WTC11 (cell line): Measurements from ENCODE around the gene ITGA8. TPM values are rescaled to one million over a fixed set of nuclear protein-coding genes. Genes with fewer than 3 reads are reported as not detected.

ENCODE experiments used
- ATAC-seq: fragments of 200-7000 bp; cut with Tn5 transposase; 2 replicates; pipeline ENCODE4 v1.10.0; 2021; ENCODE audit warnings: mild to moderate bottlenecking, moderate library complexity
- CTCF ChIA-PET: fragments of 300-600 bp; sonication (Branson Sonifier 250); formaldehyde crosslinking; loops from one replicate; lab custom pipeline; 2021; ENCODE audit warnings: antibody characterized with exemption; lab: Charles Lee
- POLR2A ChIA-PET: fragments of 350-600 bp; sonication (Branson Sonifier 250); formaldehyde crosslinking; loops from one replicate; lab custom pipeline; 2021; ENCODE audit warnings: antibody characterized with exemption; lab: Charles Lee
- DNase-seq: peaks from one replicate; pipeline ENCODE4 v3.0.0; 2021; ENCODE audit warnings: low spot score
- H3K27ac Mint-ChIP-seq: 2 replicates; pipeline ENCODE4 v1.8.0; 2021; ENCODE audit warnings: mixed read lengths
- H3K27me3 Mint-ChIP-seq: 2 replicates; pipeline ENCODE4 v1.8.0; 2021; ENCODE audit warnings: low read depth, mild to moderate bottlenecking, moderate library complexity, mixed read lengths
- H3K36me3 Mint-ChIP-seq: 2 replicates; pipeline ENCODE4 v1.8.0; 2021; ENCODE audit warnings: mixed read lengths
- H3K4me1 Mint-ChIP-seq: 2 replicates; pipeline ENCODE4 v1.8.0; 2022; ENCODE audit warnings: mixed read lengths
- H3K4me3 Mint-ChIP-seq: 2 replicates; pipeline ENCODE4 v1.8.0; 2021; ENCODE audit warnings: mild to moderate bottlenecking, moderate library complexity, mixed read lengths
- H3K9me3 Mint-ChIP-seq: 2 replicates; pipeline ENCODE4 v1.8.0; 2021; ENCODE audit warnings: mixed read lengths
- AFF4 ChIP-seq: sonication (generic); formaldehyde crosslinking; IDR thresholded peaks from 2 replicates; pipeline ENCODE4 v1.8.1; 2023; ENCODE audit warnings: mild to moderate bottlenecking, missing genetic modification reagents, borderline replicate concordance
- ARID4B ChIP-seq: sonication (generic); formaldehyde crosslinking; IDR thresholded peaks from 2 replicates; pipeline ENCODE4 v1.8.0; 2023; ENCODE audit warnings: missing genetic modification reagents, mild to moderate bottlenecking, borderline replicate concordance
- E2F4 ChIP-seq: sonication (generic); formaldehyde crosslinking; IDR thresholded peaks from 2 replicates; pipeline ENCODE4 v1.8.1; 2022; ENCODE audit warnings: low read depth, mild to moderate bottlenecking, moderate library complexity, missing genetic modification reagents, borderline replicate concordance
- FOXJ3 ChIP-seq: sonication (generic); formaldehyde crosslinking; IDR thresholded peaks from 2 replicates; pipeline ENCODE4 v1.9.0; 2021; ENCODE audit warnings: missing genetic modification reagents, mild to moderate bottlenecking, borderline replicate concordance
- FOXP4 ChIP-seq: sonication (generic); formaldehyde crosslinking; IDR thresholded peaks from 2 replicates; pipeline ENCODE4 v1.8.0; 2022; ENCODE audit warnings: mild to moderate bottlenecking, missing genetic modification reagents
- JAZF1 ChIP-seq: fragments of 250-450 bp; sonication (Bioruptor Pico); IDR thresholded peaks from 2 replicates; pipeline ENCODE4 v1.9.0; 2021; ENCODE audit warnings: moderate library complexity, mild to moderate bottlenecking, inconsistent platforms
- NFE2L1 ChIP-seq: sonication (generic); formaldehyde crosslinking; IDR thresholded peaks from 2 replicates; pipeline ENCODE4 v1.8.1; 2023; ENCODE audit warnings: missing genetic modification reagents
- NFYB ChIP-seq: sonication (generic); formaldehyde crosslinking; conservative IDR thresholded peaks from 2 replicates; pipeline ENCODE4 v1.8.0; 2022; ENCODE audit warnings: low read depth, missing genetic modification reagents
- RORB ChIP-seq: fragments of 250-450 bp; sonication (Bioruptor Pico); IDR thresholded peaks from 2 replicates; pipeline ENCODE4 v1.9.0; 2021; ENCODE audit warnings: mild to moderate bottlenecking
- ZNF138 ChIP-seq: sonication (generic); formaldehyde crosslinking; conservative IDR thresholded peaks from 2 replicates; pipeline ENCODE4 v1.8.1; 2022; ENCODE audit warnings: mild to moderate bottlenecking, moderate library complexity, missing genetic modification reagents
- ZNF396 ChIP-seq: fragments of 250-450 bp; sonication (Bioruptor Pico); IDR thresholded peaks from 2 replicates; pipeline ENCODE4 v1.8.0; 2021; ENCODE audit warnings: mild to moderate bottlenecking, moderate library complexity, borderline replicate concordance
- ZNF416 ChIP-seq: fragments of 250-450 bp; sonication (Bioruptor Pico); IDR thresholded peaks from 2 replicates; pipeline ENCODE4 v1.9.0; 2021; ENCODE audit warnings: mild to moderate bottlenecking, inconsistent platforms
- total RNA-seq: library from RNA; stranded (reverse); gene quantifications from 3 replicates; pipeline ENCODE4 v1.2.3, GENCODE V29; 2021
- TF ChIP-seq, protein P1 (sequence below): sonication (generic); formaldehyde crosslinking; IDR thresholded peaks from 2 replicates; pipeline ENCODE4 v1.8.1; 2022; ENCODE audit warnings: mild to moderate bottlenecking, moderate library complexity, missing genetic modification reagents
- TF ChIP-seq, protein P2 (sequence below): sonication (generic); formaldehyde crosslinking; IDR thresholded peaks from 2 replicates; pipeline ENCODE4 v1.8.0; 2022; ENCODE audit warnings: mild to moderate bottlenecking, missing genetic modification reagents
- TF ChIP-seq, protein P3 (sequence below): sonication (generic); formaldehyde crosslinking; IDR thresholded peaks from 2 replicates; pipeline ENCODE4 v1.8.1; 2022; ENCODE audit warnings: mild to moderate bottlenecking, missing genetic modification reagents, moderate library complexity, borderline replicate concordance
- TF ChIP-seq, protein P4 (sequence below): sonication (generic); formaldehyde crosslinking; IDR thresholded peaks from 2 replicates; pipeline ENCODE4 v1.8.0; 2022; ENCODE audit warnings: mild to moderate bottlenecking, missing genetic modification reagents
- TF ChIP-seq, protein P5 (sequence below): sonication (generic); formaldehyde crosslinking; IDR thresholded peaks from 2 replicates; pipeline ENCODE4 v1.8.1; 2022; ENCODE audit warnings: low read depth, missing genetic modification reagents, borderline replicate concordance

Gene ITGA8
- total RNA-seq, 1 experiment from 2014 or later = not detected

GRCh38 chr10:15563246-15563645 is 156.5 kb downstream of the ITGA8 start:
- ATAC-seq (no peak), DNase-seq (no peak)
- no peaks in the 10 kb centered on the region for H3K4me1 Mint-ChIP-seq
- no peaks in the 10 kb centered on the region for H3K27me3 Mint-ChIP-seq
- POLR2A ChIA-PET = no interaction called here
- no peaks in the 10 kb centered on the region for H3K9me3 Mint-ChIP-seq
- no peaks in the 10 kb centered on the region for H3K36me3 Mint-ChIP-seq
- TF ChIP-seq ZNF138 (CRISPR knock-in tag) (no peak), FOXJ3 (CRISPR knock-in tag) (no peak), RORB (no peak), AFF4 (no peak), E2F4 (CRISPR knock-in tag) (no peak), FOXP4 (no peak), ZNF416 (no peak), NFYB (no peak), NFE2L1 (no peak), JAZF1 (CRISPR knock-in tag) (no peak), ARID4B (no peak), ZNF396 (CRISPR knock-in tag) (no peak)
- TF ChIP-seq, protein P1, sequence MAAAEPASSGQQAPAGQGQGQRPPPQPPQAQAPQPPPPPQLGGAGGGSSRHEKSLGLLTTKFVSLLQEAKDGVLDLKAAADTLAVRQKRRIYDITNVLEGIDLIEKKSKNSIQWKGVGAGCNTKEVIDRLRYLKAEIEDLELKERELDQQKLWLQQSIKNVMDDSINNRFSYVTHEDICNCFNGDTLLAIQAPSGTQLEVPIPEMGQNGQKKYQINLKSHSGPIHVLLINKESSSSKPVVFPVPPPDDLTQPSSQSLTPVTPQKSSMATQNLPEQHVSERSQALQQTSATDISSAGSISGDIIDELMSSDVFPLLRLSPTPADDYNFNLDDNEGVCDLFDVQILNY (CRISPR knock-in tag) = no peak
- TF ChIP-seq, protein P2, sequence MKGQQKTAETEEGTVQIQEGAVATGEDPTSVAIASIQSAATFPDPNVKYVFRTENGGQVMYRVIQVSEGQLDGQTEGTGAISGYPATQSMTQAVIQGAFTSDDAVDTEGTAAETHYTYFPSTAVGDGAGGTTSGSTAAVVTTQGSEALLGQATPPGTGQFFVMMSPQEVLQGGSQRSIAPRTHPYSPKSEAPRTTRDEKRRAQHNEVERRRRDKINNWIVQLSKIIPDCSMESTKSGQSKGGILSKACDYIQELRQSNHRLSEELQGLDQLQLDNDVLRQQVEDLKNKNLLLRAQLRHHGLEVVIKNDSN (CRISPR knock-in tag) = no peak
- TF ChIP-seq, protein P3, sequence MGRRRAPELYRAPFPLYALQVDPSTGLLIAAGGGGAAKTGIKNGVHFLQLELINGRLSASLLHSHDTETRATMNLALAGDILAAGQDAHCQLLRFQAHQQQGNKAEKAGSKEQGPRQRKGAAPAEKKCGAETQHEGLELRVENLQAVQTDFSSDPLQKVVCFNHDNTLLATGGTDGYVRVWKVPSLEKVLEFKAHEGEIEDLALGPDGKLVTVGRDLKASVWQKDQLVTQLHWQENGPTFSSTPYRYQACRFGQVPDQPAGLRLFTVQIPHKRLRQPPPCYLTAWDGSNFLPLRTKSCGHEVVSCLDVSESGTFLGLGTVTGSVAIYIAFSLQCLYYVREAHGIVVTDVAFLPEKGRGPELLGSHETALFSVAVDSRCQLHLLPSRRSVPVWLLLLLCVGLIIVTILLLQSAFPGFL = no peak
- TF ChIP-seq, protein P4, sequence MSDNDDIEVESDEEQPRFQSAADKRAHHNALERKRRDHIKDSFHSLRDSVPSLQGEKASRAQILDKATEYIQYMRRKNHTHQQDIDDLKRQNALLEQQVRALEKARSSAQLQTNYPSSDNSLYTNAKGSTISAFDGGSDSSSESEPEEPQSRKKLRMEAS (CRISPR knock-in tag) = no peak
- TF ChIP-seq, protein P5, sequence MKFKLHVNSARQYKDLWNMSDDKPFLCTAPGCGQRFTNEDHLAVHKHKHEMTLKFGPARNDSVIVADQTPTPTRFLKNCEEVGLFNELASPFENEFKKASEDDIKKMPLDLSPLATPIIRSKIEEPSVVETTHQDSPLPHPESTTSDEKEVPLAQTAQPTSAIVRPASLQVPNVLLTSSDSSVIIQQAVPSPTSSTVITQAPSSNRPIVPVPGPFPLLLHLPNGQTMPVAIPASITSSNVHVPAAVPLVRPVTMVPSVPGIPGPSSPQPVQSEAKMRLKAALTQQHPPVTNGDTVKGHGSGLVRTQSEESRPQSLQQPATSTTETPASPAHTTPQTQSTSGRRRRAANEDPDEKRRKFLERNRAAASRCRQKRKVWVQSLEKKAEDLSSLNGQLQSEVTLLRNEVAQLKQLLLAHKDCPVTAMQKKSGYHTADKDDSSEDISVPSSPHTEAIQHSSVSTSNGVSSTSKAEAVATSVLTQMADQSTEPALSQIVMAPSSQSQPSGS (CRISPR knock-in tag) = no peak
- no peak overlapping the region for H3K27ac Mint-ChIP-seq
- CTCF ChIA-PET = no interaction called here
- no peak overlapping the region for H3K4me3 Mint-ChIP-seq
